ENCODE measurements around the gene ADAMTSL1.

- TF ChIP-seq JUN (CRISPR knock-in tag; IDR thresholded peaks at IDR 0.05) (no peak), NR2C2 (CRISPR knock-in tag; IDR thresholded peaks at IDR 0.05) (no peak), ATF1 (CRISPR knock-in tag; IDR thresholded peaks at IDR 0.05) (no peak), CTCF (IDR thresholded peaks at IDR 0.05) (no peak), SMAD3 (CRISPR knock-in tag; IDR thresholded peaks at IDR 0.05; ENCODE audit: borderline replicate concordance) (no peak), ZNF219 (CRISPR knock-in tag; IDR thresholded peaks at IDR 0.05; ENCODE audit: borderline replicate concordance) (no peak), GABPB1 (CRISPR knock-in tag; IDR thresholded peaks at IDR 0.05) (no peak)
Measured at GRCh38 chr9:18896004-18896403, 422.1 kb downstream of the ADAMTSL1 start.
